ENCODE results near the gene ZDHHC21. TPM values are rescaled to one million over a fixed set of nuclear protein-coding genes. Genes with fewer than 3 reads are reported as not detected.

The ZDHHC21 gene
- total and polyA plus RNA-seq, 9 of the 15 experiments (the other 6 are each of a cell fraction or from before 2014, with no cell fraction given): 0.10 to 1.9 (median 1.00) TPM

GRCh38 chr9:14616188-14616982, 76.8 kb downstream of the ZDHHC21 start (continued):
- TF ChIP-seq RAD21 (CRISPR knock-in tag; conservative IDR thresholded peaks at IDR 0.05 in 1 of 2, IDR thresholded peaks at IDR 0.05 in 1 of 2) (peak; percentile 42 to 62; a peak in 3 of 4 replicates), PBX2 (CRISPR knock-in tag; IDR thresholded peaks at IDR 0.05; ENCODE audit: low read depth) (no peak), PBX2 (tag; conservative IDR thresholded peaks at IDR 0.05; ENCODE audit: low read depth) (peak; percentile 36)

- Histone ChIP-seq H3K9me3 (replicated peaks; ENCODE audit: control insufficient read depth, insufficient read depth, low read depth, low read length) (no peaks in the 10 kb centered on the region; the same call in 1 of the 2 replicates), H3K27me3 (ENCODE audit: control insufficient read depth in 2 of 2, insufficient read depth in 2 of 2, low read length in 2 of 2) (no peaks in the 10 kb centered on the region), H3K4me1 (replicated peaks in 1 of 2; ENCODE audit: control insufficient read depth in 2 of 2, insufficient read depth in 2 of 2, low read length in 2 of 2) (no peaks in the 10 kb centered on the region), H2AFZ (ENCODE audit: low read depth, low read length) (no peak overlapping the region), H3K9ac (ENCODE audit: insufficient read depth in 1 of 2, low read depth in 2 of 2, low read length in 2 of 2) (no peak overlapping the region), H3K27ac (ENCODE audit: extremely low read depth, low read depth, low read length) (no peak overlapping the region), H3K79me2 (ENCODE audit: control insufficient read depth, insufficient read depth, low read length) (no peaks in the 10 kb centered on the region), H3K4me2 (ENCODE audit: insufficient read depth, low read length) (no peak overlapping the region), H4K20me1 (replicated peaks; ENCODE audit: control insufficient read depth, insufficient read depth, low read length) (no peaks in the 10 kb centered on the region), H3K36me3 (ENCODE audit: control insufficient read depth, insufficient read depth, low read length) (no peaks in the 10 kb centered on the region), H3K4me3 (no peak overlapping the region), H3K9me1 (ENCODE audit: control insufficient read depth, insufficient read depth, low read length) (no peaks in the 10 kb centered on the region)
- intact Hi-C loops (cut with micrococcal nuclease): no loop called here
- in situ Hi-C loops (cut with MboI): no loop called here
- FAIRE-seq (no peak), ATAC-seq (no peak), DNase-seq (ENCODE audit: extremely low read depth in 1 of 4, low spot score in 3 of 4) (no peak)
- BruUV-seq (replicated peaks): no TSS peak
- 66% methylated on average over 2 of the region's 2 CpGs for WGBS (ENCODE audit: insufficient coverage, low coverage, missing lambda C conversion rate)
- ChIA-PET CTCF (ENCODE audit: low intra/inter-chr PET ratio) (no interaction called here), POLR2A (no interaction called here)
- no peak for TF ChIP-seq ZNF431 (CRISPR knock-in tag; IDR thresholded peaks at IDR 0.05)
- no peak for TF ChIP-seq HIVEP1 (CRISPR knock-in tag; IDR thresholded peaks at IDR 0.05)
- no peak for TF ChIP-seq PATZ1 (CRISPR knock-in tag; IDR thresholded peaks at IDR 0.05; ENCODE audit: borderline replicate concordance)
- TF ChIP-seq ZNF449 (CRISPR knock-in tag; IDR thresholded peaks at IDR 0.05): no peak
- TF ChIP-seq KDM4B (IDR thresholded peaks at IDR 0.05; ENCODE audit: borderline replicate concordance in 2 of 2, low read depth in 1 of 2): no peak
- no peak for TF ChIP-seq TBL1XR1 (IDR thresholded peaks at IDR 0.05; ENCODE audit: low read length in 2 of 2)
Observed at GRCh38 chr9:14608540-14608939, 84.7 kb downstream of the ZDHHC21 start.

All from K562 (cell line).